ENCODE results near the gene XYLT1. TPM values are rescaled to one million over a fixed set of nuclear protein-coding genes. Genes with fewer than 3 reads are reported as not detected.
A peak's percentile ranks its signal among the peaks of the same experiment; 100 is the strongest.
"Not testable (repeated sequence)": the region's sequence is repeated elsewhere in the genome, so short reads cannot be mapped to it uniquely, and the experiment has no call there.

XYLT1 gene
- total and polyA plus RNA-seq, 4 experiments from 2014 or later, result 1.4 to 48.5 (median 24.5) TPM

DNA sequence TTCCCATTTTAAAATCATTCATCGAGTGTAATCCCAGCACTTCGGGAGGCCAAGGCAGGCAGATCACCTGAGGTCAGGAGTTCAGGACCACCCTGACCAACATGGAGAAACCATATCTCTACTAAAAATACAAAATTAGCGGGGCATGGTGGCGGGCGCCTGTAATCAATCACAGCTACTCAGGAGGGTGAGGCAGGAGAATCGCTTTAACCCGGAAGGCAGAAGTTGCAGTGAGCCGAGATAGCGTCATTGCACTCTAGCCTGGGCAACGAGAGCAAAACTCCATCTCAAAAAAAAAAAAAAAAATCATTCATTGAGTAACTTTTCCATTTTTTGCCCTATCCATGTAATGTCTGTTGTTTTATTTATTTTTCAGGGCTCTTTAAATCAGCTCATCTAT, 135.4 kb downstream of the XYLT1 start:
- H3K27ac ChIP-seq (ENCODE audit: low read depth, low read length); H3K9me3 ChIP-seq (ENCODE audit: control insufficient read depth in 1 of 2, low read length in 2 of 2); H3K27ac Mint-ChIP-seq; DNase-seq; H3K4me3 ChIP-seq (ENCODE audit: low read length in 2 of 2); H3K4me3 Mint-ChIP-seq; H3K27me3 ChIP-seq (ENCODE audit: insufficient read depth, low read length); H3K36me3 Mint-ChIP-seq; H3K9me3 Mint-ChIP-seq; intact Hi-C loops (cut with micrococcal nuclease); H3K4me1 ChIP-seq (ENCODE audit: insufficient read depth, low read length); H3K27me3 Mint-ChIP-seq; H3K36me3 ChIP-seq (ENCODE audit: insufficient read depth, low read length): not testable (repeated sequence)
- POLR2A ChIA-PET (ENCODE audit: partially characterized antibody), result interaction anchor here (0.6 to 0.7 kb wide), 2 partner anchors 23 to 35 kb away, joined by 3 read pairs; no protein-coding TSS in a partner anchor
- CTCF ChIA-PET (ENCODE audit: partially characterized antibody), result interaction anchor here (1.0 kb wide), 1 partner anchor 141 kb away, joined by 3 read pairs; no protein-coding TSS in a partner anchor
- H3K4me1 Mint-ChIP-seq, result peaks cover 10 to 22% (median 15%) of the 10 kb centered on the region in 4 donors

DNA sequence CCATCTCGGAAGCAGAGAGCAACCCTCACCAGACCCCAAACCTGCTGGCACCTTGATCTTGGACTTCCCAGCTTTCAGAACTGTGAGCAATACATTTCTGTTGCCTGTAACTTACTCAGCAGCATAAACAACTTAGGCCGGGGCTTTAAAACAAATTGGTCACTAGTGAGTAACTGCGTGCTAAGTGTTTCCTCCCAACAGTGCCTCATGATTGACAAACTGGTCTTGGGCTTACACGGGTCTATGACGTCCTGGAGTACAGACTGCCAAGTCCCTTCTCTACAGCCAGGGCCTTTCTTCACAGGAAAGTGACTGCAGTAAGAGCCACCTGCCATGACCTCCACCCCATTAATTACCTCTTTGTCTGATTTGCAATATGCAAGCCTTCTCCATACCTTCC, 136.7 kb downstream of the XYLT1 start:
- peaks cover 0 to 2% of the 10 kb centered on the region in 2 donors for H3K36me3 Mint-ChIP-seq
- no peak overlapping the region for H3K27ac ChIP-seq (ENCODE audit: low read depth, low read length)
- H3K27me3 Mint-ChIP-seq, result no peaks in the 10 kb centered on the region
- ChIA-PET POLR2A (ENCODE audit: partially characterized antibody) (no interaction called here), CTCF (ENCODE audit: partially characterized antibody) (interaction anchor here (1.0 kb wide), 1 partner anchor 140 kb away, joined by 3 read pairs; no protein-coding TSS in a partner anchor)
- no peaks in the 10 kb centered on the region for H3K9me3 Mint-ChIP-seq
- DNase-seq, result no peak
- peak overlapping the region in 4 of 7 donors; percentile 57 to 82 (median 62) for H3K27ac Mint-ChIP-seq
- H3K9me3 ChIP-seq (ENCODE audit: control insufficient read depth in 1 of 2, low read length in 2 of 2), result no peaks in the 10 kb centered on the region
- no peaks in the 10 kb centered on the region for H3K27me3 ChIP-seq (ENCODE audit: insufficient read depth, low read length)
- no peak overlapping the region for H3K4me3 Mint-ChIP-seq
- H3K36me3 ChIP-seq (ENCODE audit: insufficient read depth, low read length), result no peaks in the 10 kb centered on the region
- intact Hi-C loops (cut with micrococcal nuclease), result no loop called here
- no peak overlapping the region for H3K4me3 ChIP-seq (ENCODE audit: low read length in 2 of 2)
- H3K4me1 Mint-ChIP-seq, result peaks cover 8 to 19% (median 11%) of the 10 kb centered on the region in 4 donors
- H3K4me1 ChIP-seq (ENCODE audit: insufficient read depth, low read length), result no peaks in the 10 kb centered on the region

DNA sequence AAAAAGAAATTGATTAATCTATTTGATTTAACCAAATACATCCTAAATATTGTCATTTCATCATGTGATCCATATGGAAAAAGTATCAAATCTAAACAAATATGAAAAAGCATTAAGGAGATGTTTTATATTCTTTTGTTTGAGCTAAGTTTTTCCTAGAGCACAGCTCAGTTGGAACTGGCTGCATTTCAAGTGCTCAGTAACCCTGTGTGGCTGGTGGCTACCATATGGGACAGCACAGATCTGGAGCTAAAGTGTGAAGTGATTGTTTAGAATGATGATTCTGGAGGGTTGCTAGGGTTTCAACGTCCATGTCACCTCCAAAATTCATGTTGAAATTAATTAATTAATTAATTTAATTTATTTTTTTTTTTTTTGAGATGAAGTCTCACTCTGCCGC, 137.5 kb downstream of the XYLT1 start:
- Histone ChIP-seq H3K27me3 (ENCODE audit: insufficient read depth, low read length) (no peaks in the 10 kb centered on the region), H3K4me1 (ENCODE audit: insufficient read depth, low read length) (no peaks in the 10 kb centered on the region), H3K36me3 (ENCODE audit: insufficient read depth, low read length) (no peaks in the 10 kb centered on the region), H3K27ac (ENCODE audit: low read depth, low read length) (no peak overlapping the region), H3K9me3 (ENCODE audit: control insufficient read depth in 1 of 2, low read length in 2 of 2) (no peaks in the 10 kb centered on the region), H3K4me3 (ENCODE audit: low read length in 2 of 2) (no peak overlapping the region)
- no peaks in the 10 kb centered on the region for H3K9me3 Mint-ChIP-seq
- ChIA-PET POLR2A (ENCODE audit: partially characterized antibody) (interaction anchor here (0.7 kb wide), 1 partner anchor 9 kb away, joined by 3 read pairs; no protein-coding TSS in a partner anchor), CTCF (ENCODE audit: partially characterized antibody) (interaction anchor here (0.5 to 0.9 kb wide), 2 partner anchors 12 to 14 kb away, joined by 5 read pairs; no protein-coding TSS in a partner anchor)
- peaks cover 8 to 21% (median 10%) of the 10 kb centered on the region in 4 donors for H3K4me1 Mint-ChIP-seq
- no peaks in the 10 kb centered on the region for H3K27me3 Mint-ChIP-seq
- peaks cover 0 to 2% of the 10 kb centered on the region in 2 donors for H3K36me3 Mint-ChIP-seq
- DNase-seq, result no peak
- H3K4me3 Mint-ChIP-seq, result no peak overlapping the region
- peak overlapping the region in 1 of 7 donors; percentile 11 for H3K27ac Mint-ChIP-seq
- intact Hi-C loops (cut with micrococcal nuclease), result no loop called here

DNA sequence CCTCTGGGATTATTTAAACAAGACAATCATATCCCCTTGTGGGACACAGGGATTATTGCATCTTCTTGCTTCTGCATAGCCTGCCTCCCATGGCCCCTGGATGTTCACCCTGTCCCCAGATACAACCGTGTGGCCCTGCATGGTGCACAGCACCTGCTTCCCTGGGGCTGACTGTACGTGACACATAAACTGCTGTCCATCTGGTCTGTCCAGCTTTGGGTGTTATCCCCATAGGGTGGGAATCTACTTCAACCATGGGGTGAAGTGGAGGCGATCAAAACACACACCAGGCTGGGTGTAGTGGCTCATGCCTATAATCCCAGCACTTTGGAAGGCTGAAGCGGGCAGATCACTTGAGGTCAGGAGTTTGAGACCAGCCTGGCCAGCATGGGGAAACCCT, 138.8 kb downstream of the XYLT1 start:
- POLR2A ChIA-PET (ENCODE audit: partially characterized antibody), result no interaction called here
- H3K9me3 ChIP-seq (ENCODE audit: control insufficient read depth in 1 of 2, low read length in 2 of 2), result no peaks in the 10 kb centered on the region
- intact Hi-C loops (cut with micrococcal nuclease), result no loop called here

DNA sequence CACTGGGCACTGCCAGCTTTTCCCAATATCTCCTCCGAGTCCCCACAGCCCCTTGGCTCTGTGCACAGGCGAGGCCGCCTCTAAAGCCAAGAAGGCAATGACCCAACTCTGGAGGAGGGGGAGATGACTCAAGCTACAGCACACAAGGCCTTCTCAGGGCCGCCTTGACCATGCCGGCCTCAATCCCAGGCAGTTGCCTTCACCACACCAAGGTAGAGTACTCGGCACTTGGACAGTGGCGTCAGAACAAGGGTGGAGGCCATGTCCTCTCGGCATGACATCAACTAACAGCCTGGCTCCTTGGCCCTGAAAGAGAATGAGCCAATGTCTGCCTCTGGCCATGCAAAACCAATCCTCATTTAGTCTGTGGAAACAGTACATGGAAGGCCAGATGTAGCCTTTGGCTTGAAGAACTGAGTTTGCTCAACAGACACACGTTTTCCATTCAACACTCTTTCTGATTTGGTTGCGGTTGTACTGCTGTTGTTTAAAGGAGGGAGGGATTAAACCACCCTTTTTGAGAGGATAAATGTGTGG, 139.6 kb downstream of the XYLT1 start:
- CTCF ChIA-PET (ENCODE audit: partially characterized antibody), result no interaction called here
- Mint-ChIP-seq H3K4me1 (peaks cover 5 to 21% (median 9%) of the 10 kb centered on the region in 4 donors), H3K9me3 (no peaks in the 10 kb centered on the region), H3K4me3 (no peak overlapping the region), H3K27ac (no peak overlapping the region), H3K36me3 (no peaks in the 10 kb centered on the region), H3K27me3 (no peaks in the 10 kb centered on the region)
- H3K27me3 ChIP-seq (ENCODE audit: insufficient read depth, low read length), result no peaks in the 10 kb centered on the region
- POLR2A ChIA-PET (ENCODE audit: partially characterized antibody), result no interaction called here
- no peak overlapping the region for H3K4me3 ChIP-seq (ENCODE audit: low read length in 2 of 2)
- H3K4me1 ChIP-seq (ENCODE audit: insufficient read depth, low read length), result no peaks in the 10 kb centered on the region
- no peaks in the 10 kb centered on the region for H3K36me3 ChIP-seq (ENCODE audit: insufficient read depth, low read length)
- intact Hi-C loops (cut with micrococcal nuclease), result no loop called here
- DNase-seq, result no peak
- H3K27ac ChIP-seq (ENCODE audit: low read depth, low read length), result no peak overlapping the region
- H3K9me3 ChIP-seq (ENCODE audit: control insufficient read depth in 1 of 2, low read length in 2 of 2), result no peaks in the 10 kb centered on the region

More for the DNA sequence above, 138.8 kb downstream of the XYLT1 start:
- Histone ChIP-seq H3K27me3 (ENCODE audit: insufficient read depth, low read length) (no peaks in the 10 kb centered on the region), H3K4me1 (ENCODE audit: insufficient read depth, low read length) (no peaks in the 10 kb centered on the region), H3K4me3 (ENCODE audit: low read length in 2 of 2) (no peak overlapping the region), H3K36me3 (ENCODE audit: insufficient read depth, low read length) (no peaks in the 10 kb centered on the region), H3K27ac (ENCODE audit: low read depth, low read length) (no peak overlapping the region)
- Mint-ChIP-seq H3K4me3 (no peak overlapping the region), H3K36me3 (no peaks in the 10 kb centered on the region), H3K27me3 (no peaks in the 10 kb centered on the region), H3K4me1 (peaks cover 5 to 21% (median 8%) of the 10 kb centered on the region in 4 donors), H3K27ac (no peak overlapping the region), H3K9me3 (no peaks in the 10 kb centered on the region)
- DNase-seq, result no peak
- CTCF ChIA-PET (ENCODE audit: partially characterized antibody), result no interaction called here

DNA sequence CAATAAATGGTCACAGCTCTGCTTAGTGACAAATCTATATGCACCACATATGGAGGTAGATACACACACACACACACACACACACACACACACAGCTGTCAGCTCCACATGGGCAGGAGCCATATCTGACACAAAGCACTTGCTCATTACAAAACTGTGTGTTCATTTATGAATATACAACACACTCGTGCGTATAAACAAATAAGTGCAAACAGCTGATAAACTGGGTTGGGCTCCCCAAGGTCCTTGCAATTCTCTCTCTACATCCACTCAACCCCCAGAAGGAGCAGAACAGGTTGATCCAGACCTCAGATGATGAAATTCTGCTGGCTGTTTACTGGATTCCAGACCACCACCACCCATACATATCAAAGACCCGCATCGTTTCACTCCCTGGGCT, 140.7 kb downstream of the XYLT1 start:
- Mint-ChIP-seq H3K4me3 (no peak overlapping the region), H3K27me3 (no peaks in the 10 kb centered on the region), H3K4me1 (peaks cover 8 to 28% (median 11%) of the 10 kb centered on the region in 4 donors), H3K36me3 (no peaks in the 10 kb centered on the region), H3K9me3 (no peaks in the 10 kb centered on the region), H3K27ac (peak overlapping the region in 3 of 7 donors; percentile 17 to 54 (median 27))
- H3K4me1 ChIP-seq (ENCODE audit: insufficient read depth, low read length), result no peaks in the 10 kb centered on the region
- ChIA-PET CTCF (ENCODE audit: partially characterized antibody) (no interaction called here), POLR2A (ENCODE audit: partially characterized antibody) (no interaction called here)
- H3K4me3 ChIP-seq (ENCODE audit: low read length in 2 of 2), result no peak overlapping the region
- H3K9me3 ChIP-seq (ENCODE audit: control insufficient read depth in 1 of 2, low read length in 2 of 2), result no peaks in the 10 kb centered on the region
- no peak for DNase-seq
- H3K36me3 ChIP-seq (ENCODE audit: insufficient read depth, low read length), result no peaks in the 10 kb centered on the region
- intact Hi-C loops (cut with micrococcal nuclease), result no loop called here
- no peak overlapping the region for H3K27ac ChIP-seq (ENCODE audit: low read depth, low read length)
- H3K27me3 ChIP-seq (ENCODE audit: insufficient read depth, low read length), result no peaks in the 10 kb centered on the region

DNA sequence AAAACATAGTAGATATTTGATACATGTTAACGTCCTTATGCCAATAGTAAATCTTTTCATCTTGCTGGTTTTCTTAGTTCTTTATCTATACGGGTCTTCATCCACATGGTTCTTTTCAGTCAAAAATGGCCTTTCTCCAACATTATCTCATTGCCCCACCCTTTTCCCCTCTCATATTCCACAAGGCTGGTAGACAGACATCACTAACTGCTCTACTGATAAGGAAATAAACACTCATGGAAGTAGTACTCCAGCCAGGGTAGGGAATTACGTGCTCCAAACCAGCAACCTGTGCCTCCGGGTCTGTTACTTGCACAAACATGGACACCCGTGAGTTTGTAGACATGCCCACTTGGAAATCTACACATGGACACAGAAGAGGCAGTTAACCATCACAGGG, 141.4 kb downstream of the XYLT1 start:
- CTCF ChIA-PET (ENCODE audit: partially characterized antibody), result interaction anchor here (1.2 kb wide), 1 partner anchor 48 kb away, joined by 3 read pairs; no protein-coding TSS in a partner anchor
- POLR2A ChIA-PET (ENCODE audit: partially characterized antibody), result no interaction called here
- no peaks in the 10 kb centered on the region for H3K9me3 Mint-ChIP-seq

More for the DNA sequence above, 141.4 kb downstream of the XYLT1 start:
- no peaks in the 10 kb centered on the region for H3K27me3 ChIP-seq (ENCODE audit: insufficient read depth, low read length)
- Mint-ChIP-seq H3K27me3 (no peaks in the 10 kb centered on the region), H3K4me3 (no peak overlapping the region), H3K27ac (peak overlapping the region in 1 of 7 donors; percentile 8), H3K36me3 (no peaks in the 10 kb centered on the region), H3K4me1 (peaks cover 8 to 28% (median 11%) of the 10 kb centered on the region in 4 donors)
- no peak overlapping the region for H3K4me3 ChIP-seq (ENCODE audit: low read length in 2 of 2)
- H3K27ac ChIP-seq (ENCODE audit: low read depth, low read length), result no peak overlapping the region
- H3K4me1 ChIP-seq (ENCODE audit: insufficient read depth, low read length), result no peaks in the 10 kb centered on the region
- DNase-seq, result no peak
- no peaks in the 10 kb centered on the region for H3K36me3 ChIP-seq (ENCODE audit: insufficient read depth, low read length)
- intact Hi-C loops (cut with micrococcal nuclease), result no loop called here
- no peaks in the 10 kb centered on the region for H3K9me3 ChIP-seq (ENCODE audit: control insufficient read depth in 1 of 2, low read length in 2 of 2)
